Astrocyte (in vitro differentiated cells and primary cell): ENCODE results near the gene PIK3R3. TPM values are rescaled to one million over a fixed set of nuclear protein-coding genes. Genes with fewer than 3 reads are reported as not detected.

ENCODE experiments used
- DNase-seq: peaks from one replicate; pipeline ENCODE4 v3.0.0-alpha.2; 2010; ENCODE audit warnings: low read depth
- FAIRE-seq: peaks from 2 replicates; lab custom pipeline; 2011; peaks lifted over from hg19 to GRCh38; lab: Jason Lieb, UNC
- H2AFZ ChIP-seq: 2 replicates; pipeline ENCODE4 v1.6.0; 2012; ENCODE audit warnings: low read depth, low read length, inconsistent platforms
- H3K27ac ChIP-seq: 2 replicates; pipeline ENCODE4 v1.5.1; 2011; ENCODE audit warnings: low read depth, low read length, inconsistent platforms
- H3K27me3 ChIP-seq: 2 replicates; pipeline ENCODE4 v1.6.0; 2011; ENCODE audit warnings: low read length, inconsistent platforms; ENCODE audit not compliant: insufficient read depth
- H3K36me3 ChIP-seq: 2 replicates; pipeline ENCODE4 v1.5.1; 2011; ENCODE audit warnings: low read length, inconsistent platforms; ENCODE audit not compliant: insufficient read depth
- H3K4me1 ChIP-seq: 2 replicates; pipeline ENCODE4 v1.5.1; 2011; ENCODE audit warnings: low read length, inconsistent platforms; ENCODE audit not compliant: insufficient read depth
- H3K4me2 ChIP-seq: 2 replicates; pipeline ENCODE4 v1.6.0; 2012; ENCODE audit warnings: low read length, inconsistent platforms
- H3K4me3 ChIP-seq: 2 replicates; pipeline ENCODE4 v1.5.1; 2011; ENCODE audit warnings: low read depth, mild to moderate bottlenecking, low read length, inconsistent platforms; ENCODE audit not compliant: insufficient read depth
- H3K79me2 ChIP-seq: 2 replicates; pipeline ENCODE4 v1.6.0; 2012; ENCODE audit warnings: mild to moderate bottlenecking, low read length, inconsistent platforms; ENCODE audit not compliant: insufficient read depth
- H3K9ac ChIP-seq: 2 replicates; pipeline ENCODE4 v1.6.0; 2012; ENCODE audit warnings: mild to moderate bottlenecking, low read length, inconsistent platforms
- H3K9me3 ChIP-seq: 2 replicates; pipeline ENCODE4 v1.5.1; 2012; ENCODE audit warnings: low read depth, mild to moderate bottlenecking, low read length, inconsistent platforms; ENCODE audit not compliant: insufficient read depth
- H4K20me1 ChIP-seq: 2 replicates; pipeline ENCODE4 v1.6.0; 2012; ENCODE audit warnings: low read length, inconsistent platforms; ENCODE audit not compliant: insufficient read depth
- H3K27ac Mint-ChIP-seq: one replicate; pipeline ENCODE4 v1.8.0; 2021; ENCODE audit warnings: mild to moderate bottlenecking, mixed read lengths; ENCODE audit not compliant: unreplicated experiment
- H3K27me3 Mint-ChIP-seq: one replicate; pipeline ENCODE4 v1.8.0; 2021; ENCODE audit warnings: low read depth, mixed read lengths; ENCODE audit not compliant: unreplicated experiment
- H3K36me3 Mint-ChIP-seq: one replicate; pipeline ENCODE4 v1.8.0; 2021; ENCODE audit warnings: low read depth, mixed read lengths; ENCODE audit not compliant: unreplicated experiment
- H3K4me1 Mint-ChIP-seq: one replicate; pipeline ENCODE4 v1.8.0; 2021; ENCODE audit warnings: low read depth, mixed read lengths; ENCODE audit not compliant: unreplicated experiment
- H3K4me3 Mint-ChIP-seq: one replicate; pipeline ENCODE4 v1.8.0; 2021; ENCODE audit warnings: mild to moderate bottlenecking, moderate library complexity, mixed read lengths; ENCODE audit not compliant: unreplicated experiment
- H3K9me3 Mint-ChIP-seq: one replicate; pipeline ENCODE4 v1.8.0; 2021; ENCODE audit warnings: mild to moderate bottlenecking, mixed read lengths; ENCODE audit not compliant: unreplicated experiment
- EZH2 ChIP-seq: IDR thresholded peaks from 2 replicates; pipeline ENCODE4 v1.6.1; 2012; ENCODE audit warnings: mild to moderate bottlenecking, low read length, inconsistent platforms; ENCODE audit not compliant: insufficient read depth
- total RNA-seq: library from RNA; stranded (reverse); gene quantifications from 2 replicates; pipeline ENCODE4 v1.2.1, GENCODE V29; 2021
- TF ChIP-seq, protein P1 (sequence below): IDR thresholded peaks from 2 replicates; pipeline ENCODE4 v1.5.1; 2011; ENCODE audit warnings: low read depth, mild to moderate bottlenecking, inconsistent platforms, low read length, moderate library complexity; ENCODE audit not compliant: insufficient read depth

PIK3R3 gene
- total RNA-seq, 1 donor from 2014 or later, result 68.4 TPM

DNA sequence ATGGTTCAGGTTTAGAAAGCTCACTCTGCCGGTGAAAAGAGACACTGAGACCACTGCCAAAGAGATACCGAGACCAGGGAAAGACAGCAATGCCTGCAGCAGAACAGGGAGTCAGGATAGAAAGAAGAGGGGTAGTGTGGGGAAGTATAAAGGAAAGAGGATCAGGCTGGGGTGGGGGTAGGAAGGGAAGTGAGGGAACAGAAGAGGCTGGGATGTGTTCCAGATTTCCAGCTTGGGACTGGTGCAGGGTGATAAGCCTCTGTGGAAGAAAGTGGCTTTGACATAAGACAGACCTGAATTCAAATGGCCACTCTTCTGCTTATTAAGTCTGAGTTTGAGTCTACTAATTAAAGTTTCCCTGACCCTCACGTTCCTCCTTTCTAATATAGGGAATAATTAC is 105.9 kb downstream of the PIK3R3 start:
- Histone ChIP-seq H3K36me3 (peaks cover 18% of the 10 kb centered on the region), H3K4me3 (no peak overlapping the region), H3K9ac (no peak overlapping the region), H3K79me2 (no peaks in the 10 kb centered on the region), H3K4me2 (no peak overlapping the region), H4K20me1 (no peaks in the 10 kb centered on the region), H3K27me3 (no peaks in the 10 kb centered on the region), H2AFZ (no peak overlapping the region), H3K9me3 (no peaks in the 10 kb centered on the region), H3K27ac (no peak overlapping the region), H3K4me1 (peaks cover 4% of the 10 kb centered on the region)
- Mint-ChIP-seq H3K4me3 (no peak overlapping the region), H3K9me3 (no peaks in the 10 kb centered on the region), H3K36me3 (peaks cover 35% of the 10 kb centered on the region), H3K4me1 (no peaks in the 10 kb centered on the region), H3K27ac (no peak overlapping the region), H3K27me3 (no peaks in the 10 kb centered on the region)
- TF ChIP-seq, protein P1, sequence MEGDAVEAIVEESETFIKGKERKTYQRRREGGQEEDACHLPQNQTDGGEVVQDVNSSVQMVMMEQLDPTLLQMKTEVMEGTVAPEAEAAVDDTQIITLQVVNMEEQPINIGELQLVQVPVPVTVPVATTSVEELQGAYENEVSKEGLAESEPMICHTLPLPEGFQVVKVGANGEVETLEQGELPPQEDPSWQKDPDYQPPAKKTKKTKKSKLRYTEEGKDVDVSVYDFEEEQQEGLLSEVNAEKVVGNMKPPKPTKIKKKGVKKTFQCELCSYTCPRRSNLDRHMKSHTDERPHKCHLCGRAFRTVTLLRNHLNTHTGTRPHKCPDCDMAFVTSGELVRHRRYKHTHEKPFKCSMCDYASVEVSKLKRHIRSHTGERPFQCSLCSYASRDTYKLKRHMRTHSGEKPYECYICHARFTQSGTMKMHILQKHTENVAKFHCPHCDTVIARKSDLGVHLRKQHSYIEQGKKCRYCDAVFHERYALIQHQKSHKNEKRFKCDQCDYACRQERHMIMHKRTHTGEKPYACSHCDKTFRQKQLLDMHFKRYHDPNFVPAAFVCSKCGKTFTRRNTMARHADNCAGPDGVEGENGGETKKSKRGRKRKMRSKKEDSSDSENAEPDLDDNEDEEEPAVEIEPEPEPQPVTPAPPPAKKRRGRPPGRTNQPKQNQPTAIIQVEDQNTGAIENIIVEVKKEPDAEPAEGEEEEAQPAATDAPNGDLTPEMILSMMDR, result no peak
- no peak for TF ChIP-seq EZH2
- FAIRE-seq, result no peak
- no peak for DNase-seq

DNA sequence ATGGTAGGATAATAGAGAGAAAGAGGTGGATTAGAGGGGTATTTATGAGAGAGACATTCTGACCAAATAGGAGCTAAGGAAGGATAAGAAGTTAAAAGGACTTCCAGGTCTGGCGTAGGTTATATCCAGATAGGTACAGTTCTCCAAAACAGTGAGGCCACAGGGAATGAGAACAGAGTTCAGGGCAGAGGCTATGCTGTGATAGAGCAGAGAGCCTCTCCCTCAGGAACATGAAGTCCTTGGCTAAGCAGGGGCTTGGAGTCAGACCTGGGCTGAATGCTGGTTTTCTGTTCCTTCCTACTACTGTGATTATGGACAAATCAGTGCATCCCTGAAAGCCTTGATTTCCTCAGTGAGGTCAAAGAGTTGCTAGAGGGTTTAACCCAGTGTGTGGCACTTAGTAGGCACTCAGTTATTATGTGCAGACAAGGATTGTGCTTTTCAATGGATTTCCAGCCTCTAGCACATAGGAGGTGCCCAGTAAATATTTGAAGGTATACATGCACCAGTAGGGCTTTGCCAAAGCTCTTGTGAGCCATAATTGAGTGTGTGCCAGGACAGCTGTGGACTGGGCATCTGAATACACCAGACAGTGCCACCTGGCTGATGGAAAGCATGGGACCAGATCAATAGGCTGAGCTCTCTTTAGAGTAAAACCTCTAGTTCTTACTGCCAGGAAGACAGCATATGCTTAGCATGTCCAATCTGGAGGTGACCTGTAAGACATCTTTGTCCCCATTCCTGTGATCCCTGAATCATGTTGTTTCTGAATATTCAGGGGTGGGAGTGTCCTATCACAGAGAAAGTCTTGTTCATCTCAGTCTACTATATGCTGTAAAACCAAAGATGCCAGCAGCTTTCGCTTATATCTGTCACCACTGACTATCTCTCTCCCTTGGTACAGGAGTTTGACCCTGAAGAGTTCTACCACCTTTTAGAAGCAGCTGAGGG is 111.1 kb downstream of the PIK3R3 start:
- H4K20me1 ChIP-seq, result no peaks in the 10 kb centered on the region
- H3K4me3 ChIP-seq, result no peak overlapping the region
- H3K9me3 ChIP-seq, result no peaks in the 10 kb centered on the region
- no peaks in the 10 kb centered on the region for H3K4me1 Mint-ChIP-seq
- no peaks in the 10 kb centered on the region for H3K27me3 ChIP-seq
- H3K27ac ChIP-seq, result no peak overlapping the region
- H2AFZ ChIP-seq, result no peak overlapping the region
- TF ChIP-seq EZH2, result no peak
- TF ChIP-seq, protein P1, result no peak
- peaks cover 18% of the 10 kb centered on the region for H3K36me3 ChIP-seq
- H3K9ac ChIP-seq, result no peak overlapping the region
- no peak overlapping the region for H3K4me2 ChIP-seq
- H3K79me2 ChIP-seq, result no peaks in the 10 kb centered on the region
- H3K4me3 Mint-ChIP-seq, result no peak overlapping the region
- DNase-seq, result no peak
- peaks cover 24% of the 10 kb centered on the region for H3K36me3 Mint-ChIP-seq
- no peak for FAIRE-seq
- H3K27me3 Mint-ChIP-seq, result no peaks in the 10 kb centered on the region
- H3K4me1 ChIP-seq, result no peaks in the 10 kb centered on the region
- H3K27ac Mint-ChIP-seq, result no peak overlapping the region
- H3K9me3 Mint-ChIP-seq, result no peaks in the 10 kb centered on the region

DNA sequence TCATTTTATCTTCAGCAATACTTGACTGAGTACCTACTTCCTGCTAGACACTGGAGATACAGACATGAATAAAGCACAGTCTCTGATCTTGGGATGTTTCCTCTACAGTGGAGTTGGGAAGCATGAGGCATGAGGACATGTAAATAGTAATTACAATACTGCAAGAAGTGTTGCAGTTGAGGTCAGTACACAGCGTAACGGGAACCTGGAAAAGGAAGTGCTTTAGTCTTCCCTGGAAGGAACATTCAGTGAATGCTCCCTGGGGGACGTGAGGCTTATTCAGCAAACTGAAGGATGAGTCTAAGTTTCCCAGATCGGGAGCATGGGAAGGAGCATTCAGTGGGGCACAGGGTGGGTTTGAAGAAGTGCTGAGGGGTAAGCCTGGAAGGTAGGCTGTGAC is 112.4 kb downstream of the PIK3R3 start:
- no peaks in the 10 kb centered on the region for H3K9me3 Mint-ChIP-seq
- H3K27me3 Mint-ChIP-seq, result no peaks in the 10 kb centered on the region
- no peak overlapping the region for H3K9ac ChIP-seq

More for the DNA sequence above, 112.4 kb downstream of the PIK3R3 start:
- Mint-ChIP-seq H3K27ac (no peak overlapping the region), H3K4me3 (no peak overlapping the region), H3K4me1 (no peaks in the 10 kb centered on the region), H3K36me3 (peaks cover 20% of the 10 kb centered on the region)
- H3K4me1 ChIP-seq, result no peaks in the 10 kb centered on the region
- no peak overlapping the region for H3K4me3 ChIP-seq
- H3K79me2 ChIP-seq, result no peaks in the 10 kb centered on the region
- no peaks in the 10 kb centered on the region for H3K9me3 ChIP-seq
- H3K27me3 ChIP-seq, result no peaks in the 10 kb centered on the region
- no peak for FAIRE-seq
- peaks cover 16% of the 10 kb centered on the region for H3K36me3 ChIP-seq
- no peak for DNase-seq
- H4K20me1 ChIP-seq, result no peaks in the 10 kb centered on the region
- no peak overlapping the region for H2AFZ ChIP-seq
- no peak for TF ChIP-seq EZH2
- TF ChIP-seq, protein P1, result no peak
- no peak overlapping the region for H3K4me2 ChIP-seq
- no peak overlapping the region for H3K27ac ChIP-seq
